GM18507 (cell line): ENCODE results near the gene BROX.
"Not testable (repeated sequence)": the region's sequence is repeated elsewhere in the genome, so short reads cannot be mapped to it uniquely, and the experiment has no call there.

ENCODE experiments used
- DNase-seq: peaks from one replicate; pipeline ENCODE4 v3.0.0; 2011; ENCODE audit warnings: low read depth; ENCODE audit not compliant: insufficient read length; ENCODE audit errors: extremely low spot score
- FAIRE-seq: peaks from 2 replicates; lab custom pipeline; 2011; peaks lifted over from hg19 to GRCh38; lab: Jason Lieb, UNC

BROX gene

DNA sequence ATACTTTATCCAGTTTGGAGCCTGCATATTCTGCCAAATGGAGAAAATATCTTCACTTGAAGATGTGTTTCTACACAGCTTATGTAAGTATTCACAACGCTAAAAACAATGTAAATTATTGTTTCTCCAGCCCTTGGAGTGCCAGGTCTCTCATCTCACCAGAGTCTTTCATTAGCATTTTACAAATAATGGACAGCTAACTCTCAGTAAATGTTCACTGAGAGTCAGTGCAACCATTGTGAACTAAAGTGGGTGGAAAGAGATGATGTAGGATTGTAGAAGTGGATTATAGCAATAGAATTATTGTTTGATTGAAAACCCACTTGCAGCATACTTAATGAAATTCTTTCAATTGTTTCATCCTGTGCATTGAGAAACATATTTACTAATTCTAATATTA is 16.4 kb downstream of the BROX start:
- FAIRE-seq (no peak), DNase-seq (no peak)

DNA sequence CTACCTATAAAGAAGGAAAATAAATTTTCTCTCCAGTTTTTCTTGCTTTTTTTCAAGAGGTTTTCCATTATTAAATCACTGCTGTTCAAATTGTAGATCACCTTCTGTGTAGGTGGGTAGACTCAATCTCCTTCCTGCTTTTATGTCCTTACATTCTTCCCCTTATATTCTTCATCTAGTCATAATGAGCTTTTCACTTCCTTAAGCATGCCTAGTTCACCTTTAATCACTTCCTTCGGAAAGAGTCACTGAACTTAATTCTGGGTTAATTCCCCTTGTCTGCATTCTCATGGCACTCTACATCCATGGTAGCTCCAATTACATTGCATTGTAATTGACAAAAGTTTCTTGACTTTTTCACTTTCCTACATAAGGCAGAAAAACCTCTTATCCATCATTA is 18.5 kb downstream of the BROX start:
- DNase-seq (no peak), FAIRE-seq (no peak)

DNA sequence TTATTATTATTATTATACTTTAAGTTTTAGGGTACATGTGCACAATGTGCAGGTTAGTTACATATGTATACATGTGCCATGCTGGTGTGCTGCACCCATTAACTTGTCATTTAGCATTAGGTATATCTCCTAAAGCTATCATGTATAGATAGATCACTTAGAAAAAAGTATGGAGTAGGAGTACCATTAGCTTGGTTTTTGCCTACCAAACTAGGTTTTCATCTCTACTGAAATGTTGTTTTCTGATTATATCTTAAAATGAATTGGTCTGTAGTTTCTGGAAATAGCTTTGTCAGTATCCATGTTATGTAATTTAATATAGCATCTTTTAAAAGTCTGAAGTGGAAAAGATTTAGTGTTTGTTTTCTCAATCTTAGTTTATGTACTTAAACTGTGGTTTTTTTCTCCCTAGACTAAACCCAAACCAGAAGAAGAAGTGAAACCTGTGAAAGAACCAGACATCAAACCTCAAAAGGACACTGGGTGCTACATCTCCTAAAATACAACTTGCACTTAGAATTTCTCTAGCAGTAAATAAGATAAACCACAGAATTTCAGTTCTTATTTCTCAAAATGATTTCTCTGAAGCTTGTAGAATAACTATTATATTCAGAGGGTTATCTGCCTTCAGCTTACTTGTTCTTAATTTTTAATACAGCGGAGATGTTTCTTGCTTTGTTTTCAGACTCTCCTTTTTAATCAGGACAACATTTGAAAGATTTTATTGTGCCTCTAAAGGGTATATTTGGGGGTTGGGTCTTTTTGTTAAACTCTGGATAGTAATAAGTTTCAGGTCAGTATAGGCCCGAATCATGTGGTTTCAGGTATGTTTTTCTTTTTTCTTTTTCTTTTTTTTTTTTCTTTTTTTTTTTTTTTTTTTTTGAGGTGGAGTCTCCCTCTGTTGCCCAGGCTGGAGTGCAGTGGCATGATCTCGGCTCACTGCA is 20.1 kb downstream of the BROX start:
- FAIRE-seq (peak; percentile 97), DNase-seq (no peak)

- FAIRE-seq, result no peak
- DNase-seq, result no peak
These were observed 22.4 kb downstream of the BROX start for GRCh38 chr1:222734740-222735139.

DNA sequence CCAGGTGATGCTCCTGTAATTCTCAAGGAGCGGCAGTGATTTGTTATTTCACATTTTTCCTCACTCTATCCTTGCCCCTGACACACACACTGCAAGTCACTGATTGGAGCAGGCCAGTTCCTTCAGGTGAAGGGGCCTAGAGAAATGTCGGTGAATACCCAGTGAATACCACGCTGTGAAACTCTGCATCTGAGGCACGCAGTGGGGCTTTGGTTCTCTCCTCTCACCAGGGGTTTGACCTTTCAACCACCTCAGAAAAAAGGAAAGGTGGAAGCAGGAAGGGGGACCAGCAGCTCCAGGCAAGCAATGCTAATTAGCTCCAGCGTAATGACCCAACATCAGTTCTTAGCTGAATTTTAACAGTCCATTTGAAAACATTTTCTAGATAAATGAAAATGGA is 24.1 kb downstream of the BROX start:
- no peak for DNase-seq
- no peak for FAIRE-seq

DNA sequence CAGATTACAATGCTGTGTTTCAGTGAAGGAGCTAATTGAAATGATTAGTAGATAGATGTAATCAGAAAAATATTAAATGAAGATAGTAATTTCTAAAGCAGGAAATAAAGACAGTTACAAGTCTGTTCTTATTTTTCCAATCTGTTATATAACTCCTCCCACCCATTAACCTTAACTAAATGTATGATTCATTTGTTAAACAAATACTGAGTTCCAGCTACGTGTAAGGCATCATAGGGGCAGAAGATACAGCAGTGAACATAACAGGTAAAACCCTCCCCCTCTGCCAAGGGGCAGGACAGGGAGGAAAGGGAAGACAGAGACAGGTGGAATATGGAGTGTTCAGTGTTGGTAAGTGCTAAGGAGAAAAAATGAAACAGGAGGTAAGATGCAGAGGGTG is 24.6 kb downstream of the BROX start, which contains the start of gene FAM177B:
FAM177B (plus strand) TSS at position 231 of the 400 bp plus-strand sequence. CDS start 9,344 bp downstream, outside the sequence.
- FAIRE-seq (no peak), DNase-seq (no peak)

GRCh38 chr1:222739465-222739864 is 27.1 kb downstream of the BROX start:
- FAIRE-seq, result no peak
- no peak for DNase-seq

DNA sequence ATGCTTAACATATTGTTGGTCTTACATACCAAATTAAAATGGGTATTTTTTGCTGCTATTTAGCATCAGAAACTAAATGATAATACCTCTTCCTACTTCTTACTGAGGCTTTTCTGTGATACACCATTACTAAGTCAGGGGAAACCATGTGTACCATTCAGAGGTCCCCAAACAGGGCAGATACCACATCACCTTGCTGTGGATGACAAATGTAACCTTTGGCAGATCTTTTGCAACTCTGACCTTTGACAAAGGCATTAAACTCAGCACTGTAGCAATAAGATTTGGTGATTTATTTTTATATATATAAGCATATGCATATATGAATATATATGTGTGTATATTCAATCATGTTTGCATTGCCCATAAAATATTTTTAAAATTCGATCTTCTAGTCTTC is 27.6 kb downstream of the BROX start:
- FAIRE-seq (no peak), DNase-seq (no peak)

GRCh38 chr1:222741630-222742457 is 29.5 kb downstream of the BROX start:
- FAIRE-seq, result peak; percentile 63
- DNase-seq, result not testable (repeated sequence)

DNA sequence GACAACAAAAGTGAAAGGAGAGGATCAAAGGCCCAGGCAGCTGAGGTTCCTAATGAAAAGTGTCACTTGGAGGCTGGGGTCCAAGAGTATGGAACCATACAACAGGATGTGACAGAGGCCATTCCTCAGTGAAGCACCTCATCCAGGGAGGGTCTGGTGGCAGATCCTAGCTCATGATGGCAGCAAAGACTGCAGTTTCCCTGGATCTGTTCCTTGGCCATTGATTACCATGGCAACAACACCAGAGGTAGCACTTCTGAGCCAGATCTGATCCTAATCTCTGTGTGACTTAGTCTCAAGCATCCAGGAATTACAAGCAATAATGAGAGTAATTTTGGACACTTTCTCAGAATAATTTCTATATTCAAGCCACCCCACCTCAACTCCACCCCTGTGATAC is 37.6 kb downstream of the BROX start:
- FAIRE-seq (no peak), DNase-seq (no peak)

GRCh38 chr1:222750651-222751050 is 38.3 kb downstream of the BROX start:
- DNase-seq (no peak), FAIRE-seq (peak; percentile 73)

- DNase-seq, result no peak
- FAIRE-seq, result no peak
These were observed 38.9 kb downstream of the BROX start for GRCh38 chr1:222751255-222751654.

GRCh38 chr1:222754366-222755139 is 42.2 kb downstream of the BROX start:
- FAIRE-seq (no peak), DNase-seq (no peak)

GRCh38 chr1:222757646-222758268 is 45.4 kb downstream of the BROX start:
- no peak for FAIRE-seq
- no peak for DNase-seq

DNA sequence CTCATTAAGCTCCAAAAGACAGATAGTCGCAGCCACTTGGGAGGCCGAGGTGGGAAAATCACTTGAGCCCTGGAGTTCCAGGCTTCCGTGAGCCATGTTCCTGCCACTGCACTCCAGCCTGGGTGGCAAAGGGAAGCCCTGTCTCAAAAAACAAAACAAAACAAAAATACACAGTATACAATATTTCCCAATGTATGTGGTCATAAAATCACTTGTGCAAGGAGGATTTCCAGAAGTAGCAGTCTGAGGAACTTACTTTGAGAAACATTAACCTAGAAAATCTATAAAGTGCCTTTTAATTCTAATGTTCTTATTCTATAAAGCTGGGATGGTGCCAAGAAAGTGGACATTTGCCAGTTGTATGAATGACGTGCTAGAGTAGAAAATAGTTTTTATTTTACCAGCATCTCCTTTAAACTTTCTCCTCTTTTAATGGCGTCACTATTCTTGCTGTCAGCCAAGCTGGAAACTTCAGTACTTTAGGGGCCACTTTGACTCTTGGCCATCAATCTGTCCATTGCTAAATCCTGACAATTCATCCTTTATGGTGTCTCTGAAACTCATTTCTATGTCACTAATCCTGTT is 47.2 kb downstream of the BROX start:
- DNase-seq (no peak), FAIRE-seq (no peak)

GRCh38 chr1:222761083-222761482 is 48.7 kb downstream of the BROX start:
- no peak for DNase-seq
- FAIRE-seq, result no peak

DNA sequence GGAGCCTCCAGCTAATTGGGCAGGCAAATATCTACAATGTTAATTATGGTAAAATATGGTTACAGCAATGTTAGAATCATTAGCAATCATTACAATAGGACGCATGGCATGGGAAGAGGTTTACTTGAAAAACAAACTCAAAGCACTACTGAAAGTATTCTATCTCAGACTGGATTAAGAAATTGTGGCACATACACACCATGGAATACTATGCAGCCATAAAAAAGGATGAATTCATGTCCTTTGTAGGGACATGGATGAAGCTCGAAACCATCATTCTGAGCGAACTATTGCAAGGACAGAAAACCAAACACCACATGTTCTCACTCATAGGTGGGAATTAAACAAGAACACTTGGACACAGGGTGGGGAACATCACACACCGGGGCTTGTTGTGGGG is 49.8 kb downstream of the BROX start:
- not testable (repeated sequence) for DNase-seq, FAIRE-seq

DNA sequence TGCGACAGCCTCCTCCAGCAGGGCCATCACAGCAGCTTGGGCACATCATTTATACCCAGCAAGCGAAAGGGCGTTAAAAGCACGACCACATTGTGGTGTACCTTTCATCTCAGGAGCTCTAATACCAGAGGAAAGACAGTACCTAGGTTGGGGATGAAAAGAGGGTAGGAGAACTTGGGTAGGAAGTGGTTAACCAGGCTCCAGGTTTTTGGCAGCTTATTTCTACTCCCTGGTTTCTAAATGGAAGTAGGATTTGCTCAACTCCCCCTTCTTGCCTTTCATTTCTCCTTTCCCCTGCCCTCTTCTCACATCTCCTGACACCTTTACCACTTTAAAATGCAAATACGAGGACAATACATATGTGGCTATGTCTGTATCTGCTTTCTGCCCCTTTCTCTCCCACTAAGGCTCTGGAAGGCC is 54.8 kb downstream of the BROX start:
- FAIRE-seq, result no peak

DNA sequence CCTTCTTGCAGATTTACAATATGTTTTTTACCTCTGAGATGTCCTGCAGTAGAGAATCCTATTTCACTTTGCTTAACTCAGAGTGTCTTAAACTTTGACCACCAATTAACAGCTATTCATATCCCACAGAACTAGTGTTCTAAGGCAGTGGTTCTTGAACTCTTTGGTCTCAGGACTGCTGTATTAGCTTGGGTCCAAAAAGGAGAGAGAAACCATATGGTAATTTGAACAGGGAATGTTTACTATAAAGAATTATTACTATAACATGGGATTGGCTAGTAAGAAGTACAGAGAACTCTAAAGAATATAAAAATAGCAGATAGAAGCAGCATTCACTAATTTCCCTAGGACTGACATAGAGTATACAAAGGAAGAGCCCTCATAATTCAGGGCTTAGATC is 56.2 kb downstream of the BROX start:
- FAIRE-seq (no peak), DNase-seq (no peak)

More for the DNA sequence above, 54.8 kb downstream of the BROX start:
- no peak for DNase-seq
